Measurements from ENCODE around the gene ALDH5A1. TPM values are rescaled to one million over a fixed set of nuclear protein-coding genes. Genes with fewer than 3 reads are reported as not detected.
"Not testable (repeated sequence)": the region's sequence is repeated elsewhere in the genome, so short reads cannot be mapped to it uniquely, and the experiment has no call there.

The ALDH5A1 gene
- total RNA-seq, 1 donor from 2014 or later, result 15.9 TPM

- Mint-ChIP-seq H3K9me3 (peaks cover 3% of the 10 kb centered on the region), H3K27me3 (no peaks in the 10 kb centered on the region), H3K4me1 (peaks cover 13% of the 10 kb centered on the region), H3K4me3 (no peak overlapping the region), H3K36me3 (ENCODE audit: low read depth) (peaks cover 55% of the 10 kb centered on the region), H3K27ac (no peak overlapping the region)
- ATAC-seq (ENCODE audit: low read depth) (no peak), DNase-seq (no peak)
- POLR2A ChIA-PET, result no interaction called here
- TF ChIP-seq CTCF (IDR thresholded peaks at IDR 0.05), result no peak
- intact Hi-C loops (cut with micrococcal nuclease), result no loop called here
- CTCF ChIA-PET, result interaction anchor here (0.8 to 1.1 kb wide), 2 partner anchors 12 to 20 kb away, joined by 3 read pairs; partner anchors contain the start of gene GPLD1
These were observed 6.6 kb downstream of the ALDH5A1 start for GRCh38 chr6:24501374-24501773.

DNA sequence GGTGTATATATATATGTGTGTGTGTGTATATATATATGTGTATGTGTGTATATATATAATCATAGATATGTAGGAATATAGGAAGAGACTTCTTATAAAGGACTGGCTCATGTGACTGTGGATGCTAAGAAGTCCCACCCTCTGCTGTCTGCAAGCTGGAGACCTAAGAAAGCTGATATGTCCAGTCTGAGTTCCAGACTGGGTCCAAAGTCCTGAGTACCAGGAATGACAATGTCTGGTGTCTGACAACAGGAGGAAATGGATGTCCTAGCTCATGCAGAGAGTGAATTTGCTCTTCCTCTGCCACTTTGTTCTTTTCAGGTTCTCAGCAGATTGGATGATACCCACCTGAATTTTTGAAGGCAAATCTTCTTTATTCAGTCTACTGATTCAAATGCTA lies 7.1 kb downstream of the ALDH5A1 start:
- no peaks in the 10 kb centered on the region for H3K27me3 Mint-ChIP-seq
- H3K4me3 Mint-ChIP-seq, result no peak overlapping the region
- ChIA-PET CTCF (no interaction called here), POLR2A (no interaction called here)
- intact Hi-C loops (cut with micrococcal nuclease), result no loop called here
- H3K27ac Mint-ChIP-seq, result no peak overlapping the region
- DNase-seq (no peak), ATAC-seq (ENCODE audit: low read depth) (no peak)
- peaks cover 10% of the 10 kb centered on the region for H3K4me1 Mint-ChIP-seq
- TF ChIP-seq CTCF (IDR thresholded peaks at IDR 0.05), result no peak
- peaks cover 3% of the 10 kb centered on the region for H3K9me3 Mint-ChIP-seq
- H3K36me3 Mint-ChIP-seq (ENCODE audit: low read depth), result peaks cover 53% of the 10 kb centered on the region

- Mint-ChIP-seq H3K4me1 (peaks cover 3% of the 10 kb centered on the region), H3K36me3 (ENCODE audit: low read depth) (peaks cover 62% of the 10 kb centered on the region), H3K27ac (no peak overlapping the region), H3K4me3 (no peak overlapping the region), H3K27me3 (no peaks in the 10 kb centered on the region), H3K9me3 (no peaks in the 10 kb centered on the region)
- TF ChIP-seq CTCF (IDR thresholded peaks at IDR 0.05), result no peak
- DNase-seq (no peak), ATAC-seq (ENCODE audit: low read depth) (no peak)
- intact Hi-C loops (cut with micrococcal nuclease), result no loop called here
- POLR2A ChIA-PET, result no interaction called here
- CTCF ChIA-PET, result no interaction called here
These were observed 9.5 kb downstream of the ALDH5A1 start for GRCh38 chr6:24504287-24504648.

DNA sequence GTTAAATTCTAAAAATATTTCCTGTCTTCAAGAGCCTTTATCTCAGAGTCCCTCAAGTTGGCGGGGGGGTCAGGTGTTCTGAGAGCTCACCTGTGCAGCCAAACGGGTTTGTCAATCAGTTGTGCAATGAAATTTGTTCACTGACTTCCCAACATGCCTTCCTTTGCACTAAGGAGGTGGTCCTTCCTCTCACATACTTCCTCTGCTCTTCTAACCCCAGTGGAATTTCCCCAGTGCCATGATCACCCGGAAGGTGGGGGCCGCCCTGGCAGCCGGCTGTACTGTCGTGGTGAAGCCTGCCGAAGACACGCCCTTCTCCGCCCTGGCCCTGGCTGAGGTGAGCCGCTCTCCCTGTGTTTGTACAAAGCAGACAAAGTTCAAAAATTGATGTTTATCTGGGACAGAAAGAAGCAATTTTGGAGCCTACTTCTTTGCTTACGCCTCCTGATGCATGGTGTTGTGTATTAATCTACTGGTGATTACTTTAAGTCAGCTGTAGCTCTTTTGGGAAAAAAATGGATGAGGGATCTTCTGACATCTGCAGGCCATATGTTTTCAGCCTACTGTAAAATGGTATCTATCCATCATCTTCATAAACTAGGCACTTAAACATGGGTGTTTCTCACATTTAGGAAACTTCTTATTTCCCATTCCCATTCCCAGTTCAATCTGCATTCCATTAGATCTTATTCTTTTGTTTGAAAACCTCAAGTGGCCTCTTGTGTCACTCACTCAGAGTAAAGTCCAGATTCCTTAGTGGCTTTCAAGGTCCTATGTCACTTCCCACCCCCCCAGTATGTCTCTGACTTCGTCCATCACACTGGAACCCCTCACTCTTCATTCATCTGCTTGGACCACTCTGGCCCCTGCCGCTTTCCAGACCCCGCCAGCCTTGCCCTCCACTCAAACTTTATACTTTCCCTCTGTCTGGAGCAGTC lies 10.1 kb downstream of the ALDH5A1 start:
- ChIA-PET CTCF (no interaction called here), POLR2A (no interaction called here)
- DNase-seq (no peak), ATAC-seq (ENCODE audit: low read depth) (no peak)
- intact Hi-C loops (cut with micrococcal nuclease), result no loop called here
- Mint-ChIP-seq H3K4me1 (peaks cover 3% of the 10 kb centered on the region), H3K27ac (no peak overlapping the region), H3K36me3 (ENCODE audit: low read depth) (peaks cover 66% of the 10 kb centered on the region), H3K9me3 (no peaks in the 10 kb centered on the region), H3K4me3 (no peak overlapping the region), H3K27me3 (no peaks in the 10 kb centered on the region)
- TF ChIP-seq CTCF (IDR thresholded peaks at IDR 0.05), result no peak

DNA sequence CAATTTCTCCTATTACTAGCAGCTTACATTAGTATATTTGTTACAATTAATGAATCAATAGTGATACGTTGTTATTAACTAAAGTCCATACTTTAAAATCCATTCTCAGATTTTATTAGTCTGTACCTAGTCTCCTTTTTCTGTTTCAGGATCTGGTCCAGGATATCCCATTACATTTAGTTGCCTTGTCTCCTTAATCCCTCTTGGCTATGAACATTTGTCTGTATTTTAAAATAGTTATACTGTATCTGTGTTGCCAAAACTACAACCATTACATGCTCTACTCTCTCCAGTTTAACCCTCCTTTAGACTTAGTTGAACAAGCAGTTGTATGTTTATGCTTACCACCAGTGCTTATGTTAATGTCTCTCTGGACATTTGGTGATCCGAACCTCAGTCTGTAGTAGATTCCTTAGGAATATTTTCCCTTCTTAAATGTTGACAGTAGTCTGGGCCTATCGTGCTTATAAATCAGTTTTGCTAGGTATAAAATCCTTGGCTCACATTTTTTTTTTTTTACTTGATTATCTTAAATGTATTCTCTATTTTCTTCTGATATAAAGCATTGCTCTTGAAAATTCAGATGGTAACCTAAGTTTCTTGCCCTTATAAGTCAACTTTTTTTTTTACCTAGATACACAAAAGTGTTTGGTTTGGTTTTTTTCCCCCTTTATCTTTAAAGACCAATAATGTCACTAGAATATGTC lies 12.2 kb downstream of the ALDH5A1 start:
- Mint-ChIP-seq H3K4me3 (no peak overlapping the region), H3K9me3 (no peaks in the 10 kb centered on the region), H3K36me3 (ENCODE audit: low read depth) (peaks cover 82% of the 10 kb centered on the region), H3K27ac (no peak overlapping the region), H3K27me3 (no peaks in the 10 kb centered on the region), H3K4me1 (peaks cover 3% of the 10 kb centered on the region)
- intact Hi-C loops (cut with micrococcal nuclease), result no loop called here
- no peak for ATAC-seq (ENCODE audit: low read depth)
- ChIA-PET CTCF (no interaction called here), POLR2A (no interaction called here)
- DNase-seq, result no peak
- no peak for TF ChIP-seq CTCF (IDR thresholded peaks at IDR 0.05)

- intact Hi-C loops (cut with micrococcal nuclease); H3K9me3 Mint-ChIP-seq; DNase-seq; H3K4me3 Mint-ChIP-seq; H3K27me3 Mint-ChIP-seq; H3K4me1 Mint-ChIP-seq; H3K27ac Mint-ChIP-seq; ATAC-seq (ENCODE audit: low read depth): not testable (repeated sequence)
- ChIA-PET CTCF (interaction anchor here (1.1 kb wide), 1 partner anchor 17 kb away, joined by 3 read pairs; no protein-coding TSS in a partner anchor), POLR2A (interaction anchor here (0.6 kb wide), 1 partner anchor 9 kb away, joined by 5 read pairs; no protein-coding TSS in a partner anchor)
- H3K36me3 Mint-ChIP-seq (ENCODE audit: low read depth), result peaks cover 76% of the 10 kb centered on the region
These were observed 17.2 kb downstream of the ALDH5A1 start for GRCh38 chr6:24511976-24512375.

Data from activated B cell treated with CpG ODN at 0.5 μM for 24 hours (primary cell).